DOHH2 (cell line): ENCODE data around the gene ANKRD33.

Source experiments
- EZH2phosphoT487 ChIP-seq: fragments of 200-600 bp; sonication (generic); IDR thresholded peaks from 2 replicates; pipeline ENCODE4 v1.6.1; 2017; ENCODE audit warnings: borderline replicate concordance, mild to moderate bottlenecking, antibody characterized with exemption, low read length, moderate library complexity, mixed read lengths
- TF ChIP-seq, protein P1 (sequence below): fragments of 200-600 bp; sonication (generic); IDR thresholded peaks from one replicate; pipeline ENCODE4 v1.5.1; 2014; ENCODE audit warnings: antibody characterized with exemption, mild to moderate bottlenecking, low read depth, low read length; ENCODE audit not compliant: poor library complexity, severe bottlenecking

DNA sequence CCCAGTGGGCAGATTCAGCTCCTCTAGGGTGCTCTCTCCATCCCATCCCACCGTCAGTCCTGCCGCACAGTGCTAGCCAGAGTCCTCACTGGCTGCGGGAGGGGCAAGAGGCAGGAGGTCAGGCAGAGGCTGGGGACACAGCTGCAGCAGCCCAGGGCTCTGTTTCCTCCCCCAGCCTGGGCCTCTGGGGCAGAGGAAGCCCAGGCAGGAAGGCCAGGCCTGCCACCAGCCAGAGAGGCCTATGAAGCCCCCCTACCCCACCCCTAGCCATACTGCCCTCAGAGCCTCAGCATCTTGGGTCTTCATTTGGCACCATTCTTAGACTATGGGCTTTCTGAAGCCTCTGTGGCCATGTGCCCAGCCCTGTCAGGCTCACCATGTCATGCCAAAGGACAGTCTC lies 22.8 kb downstream of the ANKRD33 start:
- TF ChIP-seq, protein P1, sequence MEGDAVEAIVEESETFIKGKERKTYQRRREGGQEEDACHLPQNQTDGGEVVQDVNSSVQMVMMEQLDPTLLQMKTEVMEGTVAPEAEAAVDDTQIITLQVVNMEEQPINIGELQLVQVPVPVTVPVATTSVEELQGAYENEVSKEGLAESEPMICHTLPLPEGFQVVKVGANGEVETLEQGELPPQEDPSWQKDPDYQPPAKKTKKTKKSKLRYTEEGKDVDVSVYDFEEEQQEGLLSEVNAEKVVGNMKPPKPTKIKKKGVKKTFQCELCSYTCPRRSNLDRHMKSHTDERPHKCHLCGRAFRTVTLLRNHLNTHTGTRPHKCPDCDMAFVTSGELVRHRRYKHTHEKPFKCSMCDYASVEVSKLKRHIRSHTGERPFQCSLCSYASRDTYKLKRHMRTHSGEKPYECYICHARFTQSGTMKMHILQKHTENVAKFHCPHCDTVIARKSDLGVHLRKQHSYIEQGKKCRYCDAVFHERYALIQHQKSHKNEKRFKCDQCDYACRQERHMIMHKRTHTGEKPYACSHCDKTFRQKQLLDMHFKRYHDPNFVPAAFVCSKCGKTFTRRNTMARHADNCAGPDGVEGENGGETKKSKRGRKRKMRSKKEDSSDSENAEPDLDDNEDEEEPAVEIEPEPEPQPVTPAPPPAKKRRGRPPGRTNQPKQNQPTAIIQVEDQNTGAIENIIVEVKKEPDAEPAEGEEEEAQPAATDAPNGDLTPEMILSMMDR = no peak
- TF ChIP-seq EZH2phosphoT487 = no peak
